ENCODE results near the gene HDAC10. TPM values are rescaled to one million over a fixed set of nuclear protein-coding genes. Genes with fewer than 3 reads are reported as not detected.

HDAC10 gene
- total and polyA plus RNA-seq, 3 donors from 2014 or later: 13.5 to 33.1 (median 32.1) TPM

- WGBS, 2 donors: 94 to 96% methylated on average over 40 to 47 of the region's 47 CpGs
- H3K4me1 ChIP-seq: no peaks in the 10 kb centered on the region
- TF ChIP-seq CTCF (IDR thresholded peaks at IDR 0.05) (no peak), POLR2A (IDR thresholded peaks at IDR 0.05) (no peak)
These were observed 29.8 kb upstream of the HDAC10 start for GRCh38 chr22:50280708-50281383.

GRCh38 chr22:50280022-50280707, 29.1 kb upstream of the HDAC10 start:
- Histone ChIP-seq H3K36me3 (ENCODE audit: low read depth, missing control alignments) (no peaks in the 10 kb centered on the region), H3K9me3 (no peaks in the 10 kb centered on the region), H3K27ac (no peak overlapping the region), H3K4me1 (no peaks in the 10 kb centered on the region), H3K4me3 (no peak overlapping the region), H3K27me3 (no peaks in the 10 kb centered on the region)
- no peak for DNase-seq
- intact Hi-C loops (cut with DNase I; ENCODE audit: low total_unique reads): no loop called here
- 90 to 97% methylated on average over 11 to 38 of the region's 38 CpGs for WGBS, 2 donors
- TF ChIP-seq CTCF (IDR thresholded peaks at IDR 0.05) (no peak), POLR2A (IDR thresholded peaks at IDR 0.05) (no peak)

More at GRCh38 chr22:50280708-50281383, 29.8 kb upstream of the HDAC10 start:
- no peaks in the 10 kb centered on the region for H3K27me3 ChIP-seq
- H3K9me3 ChIP-seq: no peaks in the 10 kb centered on the region
- no peak overlapping the region for H3K27ac ChIP-seq
- H3K36me3 ChIP-seq (ENCODE audit: low read depth, missing control alignments): no peaks in the 10 kb centered on the region
- DNase-seq: no peak
- intact Hi-C loops (cut with DNase I; ENCODE audit: low total_unique reads): no loop called here
- H3K4me3 ChIP-seq: no peak overlapping the region

GRCh38 chr22:50278956-50279619, 28.0 kb upstream of the HDAC10 start:
- intact Hi-C loops (cut with DNase I; ENCODE audit: low total_unique reads): no loop called here

GRCh38 chr22:50278461-50278860, 27.4 kb upstream of the HDAC10 start:
- WGBS, 2 donors: 94% methylated on average over 21 of the region's 21 CpGs; no CpG with 5 or more reads in 1 of the 2 donors
- DNase-seq: no peak
- Histone ChIP-seq H3K36me3 (ENCODE audit: low read depth, missing control alignments) (no peaks in the 10 kb centered on the region), H3K27me3 (no peaks in the 10 kb centered on the region), H3K9me3 (no peaks in the 10 kb centered on the region), H3K27ac (no peak overlapping the region), H3K4me3 (no peak overlapping the region), H3K4me1 (no peaks in the 10 kb centered on the region)
- no peak for TF ChIP-seq CTCF (IDR thresholded peaks at IDR 0.05)
- no peak for TF ChIP-seq POLR2A (IDR thresholded peaks at IDR 0.05)
- intact Hi-C loops (cut with DNase I; ENCODE audit: low total_unique reads): no loop called here

More at GRCh38 chr22:50278956-50279619, 28.0 kb upstream of the HDAC10 start:
- DNase-seq: no peak
- H3K27me3 ChIP-seq: no peaks in the 10 kb centered on the region
- H3K4me1 ChIP-seq: no peaks in the 10 kb centered on the region
- H3K27ac ChIP-seq: no peak overlapping the region
- H3K4me3 ChIP-seq: no peak overlapping the region
- TF ChIP-seq POLR2A (IDR thresholded peaks at IDR 0.05) (no peak), CTCF (IDR thresholded peaks at IDR 0.05) (no peak)
- H3K36me3 ChIP-seq (ENCODE audit: low read depth, missing control alignments): no peaks in the 10 kb centered on the region
- H3K9me3 ChIP-seq: no peaks in the 10 kb centered on the region
- 92 to 96% methylated on average over 6 to 30 of the region's 30 CpGs for WGBS, 2 donors
